K562 (cell line): ENCODE results near the gene INTS2. TPM values are rescaled to one million over a fixed set of nuclear protein-coding genes. Genes with fewer than 3 reads are reported as not detected.
A peak's percentile ranks its signal among the peaks of the same experiment; 100 is the strongest.

Experiments used
- ATAC-seq: fragments of 200-7000 bp; cut with Tn5 transposase; 3 replicates; pipeline ENCODE4 v1.9.1; 2020; ENCODE audit warnings: moderate library complexity
- BruUV-seq: library from RNA; stranded (reverse); fragments of 400-500 nt; replicated peaks from 2 replicates; lab custom pipeline; 2021; lab: Mats Ljungman, UMichigan
- CTCF ChIA-PET: fragments of 300-600 bp; formaldehyde crosslinking; extraction: SDS; loops from one replicate; lab custom pipeline; 2021; ENCODE audit warnings: low intra/inter-chr PET ratio; lab: Yijun Ruan, JAX
- POLR2A ChIA-PET: fragments of 300-600, 350-650 bp; sonication (Branson Sonifier 250); formaldehyde crosslinking; extraction: SDS; loops from one replicate; lab custom pipeline; 2021; ENCODE audit warnings: antibody characterized with exemption, inconsistent platforms; lab: Yijun Ruan, JAX
- DNase-seq, 4 experiments: peaks; one replicate each; pipeline versions ENCODE4 v3.0.0 to v3.0.0-alpha.2; 2011 to 2018; ENCODE audit warnings: low spot score in 3 of 4, mixed read lengths in 3 of 4; ENCODE audit errors: extremely low read depth in 1 of 4
- FAIRE-seq: peaks from 2 replicates; lab custom pipeline; 2011; peaks lifted over from hg19 to GRCh38; lab: Jason Lieb, UNC
- H2AFZ ChIP-seq: 2 replicates; pipeline ENCODE4 v1.6.0; 2011; ENCODE audit warnings: low read depth, low read length, control low read depth, inconsistent platforms
- H3K27ac ChIP-seq: fragments of 200-600 bp; 3 replicates; pipeline ENCODE4 v1.8.0; 2011; ENCODE audit warnings: low read depth, mild to moderate bottlenecking, control low read depth, inconsistent platforms, low read length, moderate library complexity, mixed read lengths; ENCODE audit errors: extremely low read depth
- H3K27me3 ChIP-seq, 2 experiments: fragments of 300-600 bp in 1 of 2; 2 replicates in 1 of 2; 3 replicates in 1 of 2; pipeline versions ENCODE4 v1.6.0 to v1.8.0; 2011; ENCODE audit warnings: inconsistent platforms in 2 of 2, low read length in 2 of 2, mild to moderate bottlenecking in 1 of 2, mixed read lengths in 1 of 2, moderate library complexity in 1 of 2; ENCODE audit not compliant: control insufficient read depth in 2 of 2, insufficient read depth in 2 of 2
- H3K36me3 ChIP-seq: fragments of 300-600 bp; 3 replicates; pipeline ENCODE4 v1.8.0; 2011; ENCODE audit warnings: mild to moderate bottlenecking, low read length, inconsistent platforms; ENCODE audit not compliant: control insufficient read depth, insufficient read depth
- H3K4me1 ChIP-seq, 2 experiments: fragments of 200-600 bp in 1 of 2; replicated peaks in 1 of 2; 2 replicates in 1 of 2; 3 replicates in 1 of 2; pipeline versions ENCODE4 v1.5.1 to v1.8.0; 2011; ENCODE audit warnings: inconsistent platforms in 2 of 2, low read length in 2 of 2, mild to moderate bottlenecking in 1 of 2, mixed read lengths in 1 of 2, moderate library complexity in 1 of 2; ENCODE audit not compliant: control insufficient read depth in 2 of 2, insufficient read depth in 2 of 2
- H3K4me2 ChIP-seq: 2 replicates; pipeline ENCODE4 v1.6.1; 2011; ENCODE audit warnings: low read length, control low read depth, inconsistent platforms, mixed read lengths; ENCODE audit not compliant: insufficient read depth
- H3K4me3 ChIP-seq: fragments of 200-600 bp; sonication (generic), shearing (Covaris generic); 2 replicates; pipeline ENCODE4 v1.5.1; 2016; ENCODE audit warnings: control low read depth, inconsistent platforms
- H3K79me2 ChIP-seq: fragments of 200-600 bp; 3 replicates; pipeline ENCODE4 v1.8.0; 2011; ENCODE audit warnings: low read length, inconsistent platforms; ENCODE audit not compliant: control insufficient read depth, insufficient read depth
- H3K9ac ChIP-seq, 2 experiments: 2 replicates each; pipeline versions ENCODE4 v1.6.0 to v1.6.1; 2011; ENCODE audit warnings: low read depth in 2 of 2, low read length in 2 of 2, control low read depth in 1 of 2, inconsistent platforms in 1 of 2, mild to moderate bottlenecking in 1 of 2, mixed read lengths in 1 of 2; ENCODE audit not compliant: insufficient read depth in 1 of 2
- H3K9me1 ChIP-seq: one replicate; pipeline ENCODE4 v1.6.0; 2011; ENCODE audit warnings: inconsistent platforms, mild to moderate bottlenecking, low read length, moderate library complexity; ENCODE audit not compliant: control insufficient read depth, insufficient read depth
- H3K9me3 ChIP-seq: replicated peaks from 2 replicates; pipeline ENCODE4 v1.5.1; 2011; ENCODE audit warnings: low read depth, low read length, inconsistent platforms; ENCODE audit not compliant: control insufficient read depth, insufficient read depth
- H4K20me1 ChIP-seq: replicated peaks from 2 replicates; pipeline ENCODE4 v1.6.1; 2011; ENCODE audit warnings: low read length, inconsistent platforms, mixed read lengths; ENCODE audit not compliant: control insufficient read depth, insufficient read depth
- BCLAF1 ChIP-seq, 2 experiments: fragments of 450-650 bp in 1 of 2; IDR thresholded peaks; 2 replicates each; pipeline ENCODE4 v1.6.1; 2011 to 2017; ENCODE audit warnings: low read depth in 2 of 2, antibody characterized with exemption in 1 of 2, borderline replicate concordance in 1 of 2, low read length in 1 of 2, mild to moderate bottlenecking in 1 of 2, mixed read lengths in 1 of 2; ENCODE audit not compliant: control insufficient read depth in 1 of 2
- GMEB1 ChIP-seq: fragments of 250-450 bp; sonication (Bioruptor Pico); IDR thresholded peaks from 2 replicates; pipeline ENCODE4 v1.4.0; 2020; ENCODE audit warnings: mild to moderate bottlenecking
- HOXB6 ChIP-seq: fragments of 250-450 bp; sonication (Bioruptor Pico); IDR thresholded peaks from 2 replicates; pipeline ENCODE4 v1.5.1; 2022; ENCODE audit warnings: mild to moderate bottlenecking, borderline replicate concordance
- KAT8 ChIP-seq: fragments of 450-650 bp; IDR thresholded peaks from 2 replicates; pipeline ENCODE4 v1.6.1; 2016; ENCODE audit warnings: low read depth, mild to moderate bottlenecking
- PATZ1 ChIP-seq: fragments of 250-450 bp; sonication (Bioruptor Pico); IDR thresholded peaks from 2 replicates; pipeline ENCODE4 v1.5.0; 2020; ENCODE audit warnings: mild to moderate bottlenecking, borderline replicate concordance
- RCOR1 ChIP-seq, 2 experiments: IDR thresholded peaks; 2 replicates each; pipeline ENCODE4 v1.6.1; 2012; ENCODE audit warnings: low read depth in 2 of 2, low read length in 2 of 2, borderline replicate concordance in 1 of 2, improper control_type of control experiment in 1 of 2
- SMARCA5 ChIP-seq: fragments of 450-650 bp; IDR thresholded peaks from 2 replicates; pipeline ENCODE4 v1.6.1; 2016
- TAF7 ChIP-seq: fragments of 450-650 bp; IDR thresholded peaks from 2 replicates; pipeline ENCODE4 v1.6.1; 2016; ENCODE audit warnings: missing genetic modification characterization, missing compliant biosample characterization
- ZBTB11 ChIP-seq, 3 experiments: fragments of 200-800 bp in 1 of 3; fragments of 250-450 bp in 1 of 3; fragments of 450-650 bp in 1 of 3; sonication (Bioruptor Pico) in 1 of 3; sonication (Bioruptor generic) in 1 of 3; formaldehyde crosslinking in 1 of 3; IDR thresholded peaks; 2 replicates each; pipeline versions ENCODE4 v1.6.1 to v1.8.0; 2016 to 2022; ENCODE audit warnings: mild to moderate bottlenecking in 2 of 3, missing genetic modification characterization in 2 of 3, missing compliant biosample characterization in 1 of 3, moderate library complexity in 1 of 3
- ZNF143 ChIP-seq: sonication (generic); formaldehyde crosslinking; IDR thresholded peaks from 2 replicates; pipeline ENCODE4 v1.9.0; 2022; ENCODE audit warnings: mild to moderate bottlenecking, missing genetic modification reagents
- ZNF583 ChIP-seq: fragments of 250-450 bp; sonication (Bioruptor Pico); IDR thresholded peaks from 2 replicates; pipeline ENCODE4 v1.4.0; 2020
- WGBS: fragments of 100-300 bp; shearing (Covaris generic); methylation state at CpG from one replicate; pipeline ENCODE4 v1.1.6; 2016; ENCODE audit warnings: low coverage, mixed read lengths; ENCODE audit not compliant: insufficient coverage; ENCODE audit errors: missing lambda C conversion rate; 5-methylcytosine and 5-hydroxymethylcytosine counted together
- in situ Hi-C: fragments of 300-500 bp; cut with MboI; formaldehyde crosslinking; loops from 4 replicates; pipeline ENCODE4 v1.15.0; 2018; ENCODE audit warnings: inconsistent platforms, mixed read lengths
- intact Hi-C: fragments of 100-400 bp; cut with micrococcal nuclease; formaldehyde crosslinking; loops from 2 replicates; pipeline ENCODE4 v1.14.2; 2022
- polyA plus RNA-seq, 8 experiments: library from polyadenylated mRNA; depleted of rRNA in 4 of 8; stranded (reverse) in 5 of 8; unstranded in 3 of 8; fragments of >200 nt; fragmentation: Nextera tagmentation in 2 of 8; fragmentation: Illumina TruSeq in 1 of 8; extraction: Ambion mirVana in 2 of 8; extraction: Trizol in 1 of 8; gene quantifications; 2 replicates each; pipeline versions ENCODE4 v1.2.1 to v1.2.3, GENCODE V29; 2011 to 2014; ENCODE audit warnings: inconsistent platforms in 1 of 8, missing spikeins in 1 of 8
- total RNA-seq, 7 experiments: library from RNA; depleted of rRNA in 6 of 7; stranded (reverse); fragments of >200 nt in 6 of 7; fragmentation: Illumina TruSeq in 2 of 7; extraction: Trizol in 2 of 7; gene quantifications; 2 replicates each; pipeline versions ENCODE4 v1.2.1 to v1.2.3, GENCODE V29; 2011 to 2021; ENCODE audit warnings: low replicate concordance in 1 of 7

The INTS2 gene
- total and polyA plus RNA-seq, 9 of the 15 experiments (the other 6 are each of a cell fraction or from before 2014, with no cell fraction given) = 4.8 to 24.7 (median 12.8) TPM

- DNase-seq (no peak), ATAC-seq (no peak), FAIRE-seq (no peak)
- Histone ChIP-seq H3K79me2 (0 out of 3 replicates have a peak, but pooled peaks cover under 1% of the 10 kb centered on the region), H3K27me3 (no peaks in the 10 kb centered on the region), H3K9me3 (no peaks in the 10 kb centered on the region), H3K9ac (no peak overlapping the region), H3K36me3 (peaks cover 53% of the 10 kb centered on the region), H3K27ac (no peak overlapping the region), H4K20me1 (no peaks in the 10 kb centered on the region), H2AFZ (no peak overlapping the region), H3K9me1 (no peaks in the 10 kb centered on the region), H3K4me3 (no peak overlapping the region), H3K4me1 (no peaks in the 10 kb centered on the region), H3K4me2 (no peak overlapping the region)
- in situ Hi-C loops = loop anchor here (10.0 kb wide), 1 partner anchor 424 kb away; no protein-coding TSS in a partner anchor
- WGBS = 64% methylated on average over 2 of the region's 2 CpGs
- ChIA-PET CTCF (interaction anchor here (0.7 kb wide), 2 partner anchors 12 to 33 kb away, joined by 3 read pairs; no protein-coding TSS in a partner anchor), POLR2A (interaction anchor here (1.1 to 2.9 kb wide), 2 partner anchors 15 to 204 kb away, joined by 3 to 10 read pairs; partner anchors contain the start of gene BRIP1)
- intact Hi-C loops = no loop called here
- no TSS peak for BruUV-seq
- peak in 1 of 3 experiments; percentile 93; a peak in 2 of 6 replicates for TF ChIP-seq ZBTB11 (CRISPR knock-in tag; IDR thresholded peaks at IDR 0.05)
- TF ChIP-seq ZNF143 (CRISPR knock-in tag) = no peak
- no peak for TF ChIP-seq TAF7
- no peak for TF ChIP-seq KAT8
- no peak for TF ChIP-seq RCOR1 (IDR thresholded peaks at IDR 0.05; ENCODE audit: borderline replicate concordance in 1 of 2, low read depth in 2 of 2, low read length in 2 of 2)
- no peak for TF ChIP-seq GMEB1 (CRISPR knock-in tag)
- peak in 1 of 2 experiments; percentile 22; a peak in 1 of 4 replicates for TF ChIP-seq BCLAF1 (IDR thresholded peaks at IDR 0.05; ENCODE audit: borderline replicate concordance in 1 of 2, control insufficient read depth in 1 of 2, low read depth in 2 of 2, low read length in 1 of 2)
- no peak for TF ChIP-seq ZNF583 (CRISPR knock-in tag)
- TF ChIP-seq PATZ1 (CRISPR knock-in tag) = no peak
- no peak for TF ChIP-seq HOXB6
- no peak for TF ChIP-seq SMARCA5
These were observed 78.9 kb downstream of the INTS2 start for GRCh38 chr17:61848896-61849295.
